DOHH2 (cell line): ENCODE data around the gene NAT8L.

Source experiments
- CTCF ChIP-seq: fragments of 200-600 bp; sonication (generic); IDR thresholded peaks from one replicate; pipeline ENCODE4 v1.5.1; 2014; ENCODE audit warnings: antibody characterized with exemption, mild to moderate bottlenecking, low read depth, low read length; ENCODE audit not compliant: poor library complexity, severe bottlenecking
- EZH2phosphoT487 ChIP-seq: fragments of 200-600 bp; sonication (generic); IDR thresholded peaks from 2 replicates; pipeline ENCODE4 v1.6.1; 2017; ENCODE audit warnings: borderline replicate concordance, mild to moderate bottlenecking, antibody characterized with exemption, low read length, moderate library complexity, mixed read lengths

GRCh38 chr4:2103843-2104547 lies 44.9 kb downstream of the NAT8L start:
- TF ChIP-seq CTCF (no peak), EZH2phosphoT487 (no peak)
